ENCODE data around the gene MED4. TPM values are rescaled to one million over a fixed set of nuclear protein-coding genes. Genes with fewer than 3 reads are reported as not detected.

Gene MED4
- total RNA-seq = 10 to 100 TPM; 34.9 to 69.5 (median 47.7) TPM

- peak within 1 kb of the TSS; percentile 80 to 94 (median 86) for H3K4me3 ChIP-seq
- 0 to 82% (median 11%) methylated on average over 3 to 31 of the region's 54 CpGs; no CpG with 5 or more reads in 4 of the 10 experiments for WGBS, 10 experiments
- peaks cover 7 to 8% of the 10 kb centered on the region in 2 donors for H3K4me1 ChIP-seq (replicated peaks in 1 of 2)
- in situ Hi-C loops (cut with MboI; ENCODE audit: low pct_unique_long_range_greater_than_20kb in 2 of 9, low sequenced_read_pairs in 9 of 9, unreplicated experiment in 9 of 9) = no loop called here
- peak within 1 kb of the TSS; percentile 74 to 86 for H3K27ac ChIP-seq
- ATAC-seq (replicated peaks in 6 of 8) = peak; percentile 93 to 98 (median 96)
Observed at GRCh38 chr13:48094781-48095502, at the start of gene MED4. Gene MED4 (minus strand): TSS chr13:48095104. CDS start chr13:48095078, 26 bp downstream.

GRCh38 chr13:48144413-48145035 lies 49.6 kb upstream of the MED4 start:
- 17 to 88% (median 71%) methylated on average over 1 to 5 of the region's 7 CpGs; no CpG with 5 or more reads in 2 of the 10 experiments for WGBS, 10 experiments
- Histone ChIP-seq H3K4me3 (no peak overlapping the region), H3K4me1 (replicated peaks in 1 of 2) (no peaks in the 10 kb centered on the region), H3K27ac (no peak overlapping the region)
- ATAC-seq (replicated peaks in 6 of 8) = peak in 2 of 8 experiments; percentile 53 to 81
- in situ Hi-C loops (cut with MboI; ENCODE audit: low pct_unique_long_range_greater_than_20kb in 2 of 9, low sequenced_read_pairs in 9 of 9, unreplicated experiment in 9 of 9) = loop anchor here in 6 of 9 experiments (25.0 kb wide), 4 partner anchors 93 to 443 kb away; partner anchors contain the start of gene ITM2B (in 1 of the 6)

- no peak overlapping the region for H3K4me3 ChIP-seq
- H3K27ac ChIP-seq = no peak overlapping the region
- in situ Hi-C loops (cut with MboI; ENCODE audit: low pct_unique_long_range_greater_than_20kb in 2 of 9, low sequenced_read_pairs in 9 of 9, unreplicated experiment in 9 of 9) = loop anchor here in 6 of 9 experiments (25.0 kb wide), 4 partner anchors 95 to 445 kb away; partner anchors contain the start of gene ITM2B (in 1 of the 6)
- no peak for ATAC-seq (replicated peaks in 6 of 8)
- H3K4me1 ChIP-seq (replicated peaks in 1 of 2) = no peaks in the 10 kb centered on the region
- WGBS, 10 experiments = 57 to 100% (median 75%) methylated on average over 1 to 3 of the region's 3 CpGs; no CpG with 5 or more reads in 5 of the 10 experiments
Observed at GRCh38 chr13:48142436-48142835, 47.5 kb upstream of the MED4 start.

- in situ Hi-C loops (cut with MboI; ENCODE audit: low pct_unique_long_range_greater_than_20kb in 2 of 9, low sequenced_read_pairs in 9 of 9, unreplicated experiment in 9 of 9) = loop anchor here in 6 of 9 experiments (25.0 kb wide), 4 partner anchors 99 to 449 kb away; partner anchors contain the start of gene ITM2B (in 1 of the 6)
- 20 to 100% (median 83%) methylated on average over 1 to 4 of the region's 4 CpGs; no CpG with 5 or more reads in 2 of the 10 experiments for WGBS, 10 experiments
Observed at GRCh38 chr13:48138270-48138669, 43.4 kb upstream of the MED4 start.

GRCh38 chr13:48132961-48133360 lies 38.1 kb upstream of the MED4 start:
- no peak overlapping the region for H3K27ac ChIP-seq
- 18 to 100% (median 67%) methylated on average over 1 to 3 of the region's 3 CpGs; no CpG with 5 or more reads in 2 of the 10 experiments for WGBS, 10 experiments
- no peaks in the 10 kb centered on the region for H3K4me1 ChIP-seq (replicated peaks in 1 of 2)
- ATAC-seq (replicated peaks in 6 of 8) = no peak
- no peak overlapping the region for H3K4me3 ChIP-seq
- in situ Hi-C loops (cut with MboI; ENCODE audit: low pct_unique_long_range_greater_than_20kb in 2 of 9, low sequenced_read_pairs in 9 of 9, unreplicated experiment in 9 of 9) = loop anchor here in 6 of 9 experiments (25.0 kb wide), 4 partner anchors 104 to 454 kb away; partner anchors contain the start of gene ITM2B (in 1 of the 6)

More at GRCh38 chr13:48138270-48138669, 43.4 kb upstream of the MED4 start:
- ATAC-seq (replicated peaks in 6 of 8) = no peak
- Histone ChIP-seq H3K4me1 (replicated peaks in 1 of 2) (no peaks in the 10 kb centered on the region), H3K4me3 (no peak overlapping the region), H3K27ac (no peak overlapping the region)

- WGBS, 10 experiments = 5 to 79% (median 61%) methylated on average over 2 of the region's 2 CpGs
- Histone ChIP-seq H3K27ac (no peak overlapping the region), H3K4me1 (replicated peaks in 1 of 2) (peaks cover 0 to 3% of the 10 kb centered on the region in 2 donors), H3K4me3 (no peak overlapping the region)
- ATAC-seq (replicated peaks in 6 of 8) = no peak
- in situ Hi-C loops (cut with MboI; ENCODE audit: low pct_unique_long_range_greater_than_20kb in 2 of 9, low sequenced_read_pairs in 9 of 9, unreplicated experiment in 9 of 9) = loop anchor here in 6 of 9 experiments (25.0 kb wide), 4 partner anchors 106 to 456 kb away; partner anchors contain the start of gene ITM2B (in 1 of the 6)
Observed at GRCh38 chr13:48131533-48131932, 36.6 kb upstream of the MED4 start.

GRCh38 chr13:48126944-48127830 lies 32.3 kb upstream of the MED4 start:
- peaks cover 0 to 3% of the 10 kb centered on the region in 2 donors for H3K4me1 ChIP-seq (replicated peaks in 1 of 2)
- no peak overlapping the region for H3K4me3 ChIP-seq
- in situ Hi-C loops (cut with MboI; ENCODE audit: low pct_unique_long_range_greater_than_20kb in 2 of 9, low sequenced_read_pairs in 9 of 9, unreplicated experiment in 9 of 9) = loop anchor here in 6 of 9 experiments (25.0 kb wide), 4 partner anchors 110 to 460 kb away; partner anchors contain the start of gene ITM2B (in 1 of the 6)
- H3K27ac ChIP-seq = no peak overlapping the region
- 0 to 100% (median 40%) methylated on average over 1 to 5 of the region's 5 CpGs for WGBS, 10 experiments
- ATAC-seq (replicated peaks in 6 of 8) = peak in 7 of 8 experiments; percentile 29 to 91 (median 60)

GRCh38 chr13:48125794-48126228 lies 30.9 kb upstream of the MED4 start:
- ATAC-seq (replicated peaks in 6 of 8) = peak in 3 of 8 experiments; percentile 13 to 33 (median 30)
- Histone ChIP-seq H3K4me3 (no peak overlapping the region), H3K27ac (no peak overlapping the region), H3K4me1 (replicated peaks in 1 of 2) (peaks cover 0 to 3% of the 10 kb centered on the region in 2 donors)
- WGBS, 10 experiments = 14 to 95% (median 76%) methylated on average over 1 to 7 of the region's 7 CpGs
- in situ Hi-C loops (cut with MboI; ENCODE audit: low pct_unique_long_range_greater_than_20kb in 2 of 9, low sequenced_read_pairs in 9 of 9, unreplicated experiment in 9 of 9) = loop anchor here in 6 of 9 experiments (25.0 kb wide), 4 partner anchors 111 to 461 kb away; partner anchors contain the start of gene ITM2B (in 1 of the 6)

- Histone ChIP-seq H3K4me3 (no peak overlapping the region), H3K27ac (no peak overlapping the region), H3K4me1 (replicated peaks in 1 of 2) (peaks cover 0 to 3% of the 10 kb centered on the region in 2 donors)
- in situ Hi-C loops (cut with MboI; ENCODE audit: low pct_unique_long_range_greater_than_20kb in 2 of 9, low sequenced_read_pairs in 9 of 9, unreplicated experiment in 9 of 9) = loop anchor here in 2 of 9 experiments (25.0 kb wide), 1 partner anchor 638 kb away; no protein-coding TSS in a partner anchor
- 42 to 100% (median 84%) methylated on average over 2 to 8 of the region's 8 CpGs; no CpG with 5 or more reads in 1 of the 10 experiments for whole genome bisulfite sequencing, 10 experiments
- no peak for ATAC-seq (replicated peaks in 6 of 8)
Observed at GRCh38 chr13:48123812-48124211, 28.9 kb upstream of the MED4 start.

- no peaks in the 10 kb centered on the region for H3K4me1 ChIP-seq (replicated peaks in 1 of 2)
- 94 to 100% (median 100%) methylated on average over 1 to 4 of the region's 4 CpGs; no CpG with 5 or more reads in 5 of the 10 experiments for WGBS, 10 experiments
- in situ Hi-C loops (cut with MboI; ENCODE audit: low pct_unique_long_range_greater_than_20kb in 2 of 9, low sequenced_read_pairs in 9 of 9, unreplicated experiment in 9 of 9) = loop anchor here in 2 of 9 experiments (25.0 kb wide), 1 partner anchor 641 kb away; no protein-coding TSS in a partner anchor
- H3K27ac ChIP-seq = no peak overlapping the region
- H3K4me3 ChIP-seq = no peak overlapping the region
- peak in 2 of 8 experiments; percentile 78 to 82 for ATAC-seq (replicated peaks in 6 of 8)
Observed at GRCh38 chr13:48121733-48122132, 26.8 kb upstream of the MED4 start.

- no peak overlapping the region for H3K4me3 ChIP-seq
- WGBS, 10 experiments = 47 to 100% (median 88%) methylated on average over 1 to 3 of the region's 3 CpGs; no CpG with 5 or more reads in 1 of the 10 experiments
- no peak overlapping the region for H3K27ac ChIP-seq
- ATAC-seq (replicated peaks in 6 of 8) = no peak
- in situ Hi-C loops (cut with MboI; ENCODE audit: low pct_unique_long_range_greater_than_20kb in 2 of 9, low sequenced_read_pairs in 9 of 9, unreplicated experiment in 9 of 9) = loop anchor here in 2 of 9 experiments (25.0 kb wide), 1 partner anchor 642 kb away; no protein-coding TSS in a partner anchor
- no peaks in the 10 kb centered on the region for H3K4me1 ChIP-seq (replicated peaks in 1 of 2)
Observed at GRCh38 chr13:48120241-48120640, 25.3 kb upstream of the MED4 start.
